Adrenal gland (tissue), 5 donors: Measurements from ENCODE around the gene SPATC1L.
"Not testable (repeated sequence)": the region's sequence is repeated elsewhere in the genome, so short reads cannot be mapped to it uniquely, and the experiment has no call there.

Experiments
- CTCF ChIP-seq, 6 experiments: fragments of 450-650 bp in 4 of 6; fragments of 200-600 bp in 2 of 6; sonication (generic) in 1 of 6; IDR thresholded peaks; 1 replicate in 5 of 6; 2 replicates in 1 of 6; pipeline versions ENCODE4 v1.5.1 to v1.8.0; 2016 to 2021; ENCODE audit warnings: antibody characterized with exemption in 6 of 6, mild to moderate bottlenecking in 2 of 6, moderate library complexity in 1 of 6
- POLR2A ChIP-seq, 2 donors: fragments of 450-650 bp; IDR thresholded peaks; one replicate each; pipeline ENCODE4 v1.6.1; 2017; ENCODE audit warnings: antibody characterized with exemption in 2 of 2, mild to moderate bottlenecking in 2 of 2, moderate library complexity in 1 of 2
- donor health status: DM: no; HTN: no; CAD: no.

- TF ChIP-seq POLR2A, CTCF (IDR thresholded peaks at IDR 0.05): not testable (repeated sequence)
These were observed 13.6 kb downstream of the SPATC1L start for GRCh38 chr21:46170436-46171193.
